ENCODE data around the gene NWD2.

DNA sequence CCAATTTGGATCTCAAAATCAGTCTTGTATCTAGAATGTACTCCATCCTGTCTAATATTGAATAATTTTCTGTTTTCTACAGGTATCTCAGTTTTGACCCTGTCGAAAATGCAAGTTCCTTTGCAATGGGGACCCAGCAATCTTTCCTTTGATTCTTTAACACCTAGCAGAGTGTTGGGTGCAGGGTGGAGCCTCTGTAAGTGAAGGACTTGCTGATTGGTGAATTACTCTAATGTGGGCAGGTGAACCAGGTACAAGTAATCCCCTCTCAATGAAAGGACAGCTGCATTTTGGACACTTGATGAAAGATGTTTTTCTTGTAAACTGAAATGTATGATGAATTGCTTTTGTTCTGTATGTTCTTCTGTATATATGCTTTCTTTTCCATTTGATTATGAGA lies 54.9 kb downstream of the NWD2 start:
- TF ChIP-seq CTCF (IDR thresholded peaks at IDR 0.05) (no peak), POLR2A (IDR thresholded peaks at IDR 0.05) (no peak)

Data from prostate gland (tissue), 2 donors.